ENCODE results near the gene SLX1A. TPM values are rescaled to one million over a fixed set of nuclear protein-coding genes. Genes with fewer than 3 reads are reported as not detected.

Gene SLX1A
- total and polyA plus RNA-seq, 7 experiments from 2014 or later = 36.4 to 84.5 (median 43.4) TPM

DNA sequence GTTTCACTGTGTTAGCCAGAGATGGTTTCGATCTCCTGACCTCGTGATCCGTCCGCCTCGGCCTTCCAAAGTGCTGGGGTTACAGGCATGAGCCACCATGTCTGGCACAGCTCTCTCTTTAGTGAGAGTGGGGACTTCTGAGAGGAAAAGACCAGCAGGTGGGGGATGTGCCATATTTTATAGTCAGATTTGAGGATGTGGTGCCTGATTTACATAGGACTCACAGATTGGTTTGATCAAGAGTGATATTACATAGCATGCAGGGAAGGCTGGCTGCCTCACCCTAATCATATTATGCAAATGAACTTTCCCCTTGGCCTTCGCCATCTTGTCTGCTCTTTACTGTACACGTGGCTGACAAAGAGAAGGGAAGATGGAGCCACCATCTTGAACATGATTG is 42.6 kb upstream of the SLX1A start:
- ChIA-PET POLR2A (interaction anchor here (0.8 to 1.2 kb wide), 4 partner anchors 9 to 359 kb away, joined by 3 to 4 read pairs (median 3); no protein-coding TSS in a partner anchor), CTCF (no interaction called here)
- H3K4me1 Mint-ChIP-seq = peaks cover 0 to 2% (median 0%) of the 10 kb centered on the region in 7 donors
- no peaks in the 10 kb centered on the region for H3K36me3 ChIP-seq (ENCODE audit: control insufficient read depth in 2 of 3, insufficient read depth in 3 of 3, low read length in 3 of 3)
- peaks cover 0 to 19% (median 6%) of the 10 kb centered on the region in 11 donors for H3K9me3 Mint-ChIP-seq
- ATAC-seq (no peak), DNase-seq (no peak)
- H3K4me1 ChIP-seq (ENCODE audit: control insufficient read depth in 2 of 2, insufficient read depth in 2 of 2, low read length in 2 of 2) = no peaks in the 10 kb centered on the region
- no peak overlapping the region for H3K27ac ChIP-seq (ENCODE audit: low read depth, low read length)
- intact Hi-C loops (cut with micrococcal nuclease) = no loop called here
- H3K27ac Mint-ChIP-seq = no peak overlapping the region
- peaks cover 0 to 4% of the 10 kb centered on the region in 2 donors for H3K27me3 ChIP-seq (ENCODE audit: control insufficient read depth in 2 of 2, insufficient read depth in 2 of 2, low read length in 2 of 2)
- peaks cover 0 to 8% (median 6%) of the 10 kb centered on the region in 3 experiments for H3K9me3 ChIP-seq (ENCODE audit: control insufficient read depth in 2 of 3, low read length in 3 of 3)
- peaks cover 3 to 7% (median 3%) of the 10 kb centered on the region in 5 donors for H3K36me3 Mint-ChIP-seq
- no peak overlapping the region for H3K4me3 Mint-ChIP-seq
- peaks cover 0 to 4% (median 0%) of the 10 kb centered on the region in 5 donors for H3K27me3 Mint-ChIP-seq
- H3K4me3 ChIP-seq (ENCODE audit: low read length) = no peak overlapping the region

DNA sequence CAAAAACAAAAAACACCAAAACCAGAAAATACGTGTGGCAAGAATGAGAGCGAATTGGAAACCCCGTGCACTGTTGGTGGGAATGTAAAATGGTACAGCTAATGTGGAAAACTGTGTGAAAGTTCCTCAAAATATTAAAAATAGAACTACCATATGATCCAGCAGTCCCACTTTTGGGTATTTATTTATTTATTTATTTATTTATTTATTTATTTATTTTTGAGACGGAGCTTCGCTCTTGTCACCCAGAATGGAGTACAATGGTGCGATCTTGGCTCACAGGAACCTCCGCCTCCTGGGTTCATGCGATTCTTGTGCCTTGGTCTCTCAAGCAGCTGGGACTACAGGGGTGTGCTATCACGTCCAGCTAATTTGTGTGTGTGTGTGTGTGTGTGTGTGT is 41.2 kb upstream of the SLX1A start:
- DNase-seq (no peak), ATAC-seq (no peak)
- ChIA-PET POLR2A (interaction anchor here (0.6 to 1.2 kb wide), 3 partner anchors 8 to 62 kb away, joined by 3 to 5 read pairs (median 4); no protein-coding TSS in a partner anchor), CTCF (no interaction called here)
- Histone ChIP-seq H3K4me1 (ENCODE audit: control insufficient read depth in 2 of 2, insufficient read depth in 2 of 2, low read length in 2 of 2) (no peaks in the 10 kb centered on the region), H3K27ac (ENCODE audit: low read depth, low read length) (no peak overlapping the region), H3K36me3 (ENCODE audit: control insufficient read depth in 2 of 3, insufficient read depth in 3 of 3, low read length in 3 of 3) (no peaks in the 10 kb centered on the region), H3K4me3 (ENCODE audit: low read length) (no peak overlapping the region), H3K27me3 (ENCODE audit: control insufficient read depth in 2 of 2, insufficient read depth in 2 of 2, low read length in 2 of 2) (peaks cover 0 to 4% of the 10 kb centered on the region in 2 donors), H3K9me3 (ENCODE audit: control insufficient read depth in 2 of 3, low read length in 3 of 3) (peaks cover 0 to 8% (median 6%) of the 10 kb centered on the region in 3 experiments)
- Mint-ChIP-seq H3K27me3 (peaks cover 0 to 6% (median 0%) of the 10 kb centered on the region in 5 donors), H3K9me3 (peaks cover 0 to 19% (median 6%) of the 10 kb centered on the region in 11 donors), H3K4me1 (peaks cover 0 to 2% (median 0%) of the 10 kb centered on the region in 7 donors), H3K4me3 (no peak overlapping the region), H3K36me3 (peaks cover 3 to 7% (median 3%) of the 10 kb centered on the region in 5 donors), H3K27ac (no peak overlapping the region)
- intact Hi-C loops (cut with micrococcal nuclease) = no loop called here

DNA sequence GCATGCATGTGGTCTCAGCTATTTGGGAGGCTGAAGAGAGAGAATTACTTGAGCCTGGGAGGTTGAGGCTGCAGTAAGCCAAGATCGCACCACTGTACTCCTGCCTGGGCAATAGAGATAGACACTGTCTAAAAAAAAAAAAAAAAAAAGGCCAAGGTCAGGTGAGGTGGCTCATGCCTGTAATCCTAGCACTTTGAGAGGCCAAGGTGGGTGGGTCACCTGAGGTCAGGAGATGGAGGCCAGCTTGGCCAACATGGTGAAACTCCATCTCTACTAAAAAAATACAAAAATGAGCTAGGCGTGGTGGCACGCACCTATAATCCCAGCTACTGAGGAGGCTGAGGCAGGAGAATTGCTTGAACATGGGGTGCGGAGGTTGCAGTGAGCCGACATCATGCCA is 38.5 kb upstream of the SLX1A start:
- Mint-ChIP-seq H3K4me3 (no peak overlapping the region), H3K27me3 (peaks cover 0 to 6% (median 0%) of the 10 kb centered on the region in 5 donors), H3K36me3 (peaks cover 0 to 4% (median 0%) of the 10 kb centered on the region in 5 donors), H3K9me3 (peaks cover 0 to 7% (median 0%) of the 10 kb centered on the region in 11 donors), H3K4me1 (peaks cover 0 to 3% (median 0%) of the 10 kb centered on the region in 7 donors), H3K27ac (no peak overlapping the region)
- Histone ChIP-seq H3K4me1 (ENCODE audit: control insufficient read depth in 2 of 2, insufficient read depth in 2 of 2, low read length in 2 of 2) (no peaks in the 10 kb centered on the region), H3K9me3 (ENCODE audit: control insufficient read depth in 2 of 3, low read length in 3 of 3) (no peaks in the 10 kb centered on the region), H3K4me3 (ENCODE audit: low read length) (no peak overlapping the region), H3K27me3 (ENCODE audit: control insufficient read depth in 2 of 2, insufficient read depth in 2 of 2, low read length in 2 of 2) (no peaks in the 10 kb centered on the region), H3K36me3 (ENCODE audit: control insufficient read depth in 2 of 3, insufficient read depth in 3 of 3, low read length in 3 of 3) (no peaks in the 10 kb centered on the region), H3K27ac (ENCODE audit: low read depth, low read length) (no peak overlapping the region)
- CTCF ChIA-PET = interaction anchor here (0.6 kb wide), 1 partner anchor 75 kb away, joined by 4 read pairs; no protein-coding TSS in a partner anchor
- ATAC-seq (no peak), DNase-seq (no peak)
- POLR2A ChIA-PET = interaction anchor here (0.6 to 0.7 kb wide), 2 partner anchors 24 to 257 kb away, joined by 3 read pairs; no protein-coding TSS in a partner anchor
- intact Hi-C loops (cut with micrococcal nuclease) = no loop called here

- no peak for DNase-seq
- ATAC-seq = no peak
- ChIA-PET CTCF (no interaction called here), POLR2A (interaction anchor here (0.6 kb wide), 1 partner anchor 15 kb away, joined by 3 read pairs; no protein-coding TSS in a partner anchor)
- Histone ChIP-seq H3K36me3 (ENCODE audit: control insufficient read depth in 2 of 3, insufficient read depth in 3 of 3, low read length in 3 of 3) (no peaks in the 10 kb centered on the region), H3K4me3 (ENCODE audit: low read length) (no peak overlapping the region), H3K9me3 (ENCODE audit: control insufficient read depth in 2 of 3, low read length in 3 of 3) (no peaks in the 10 kb centered on the region), H3K27ac (ENCODE audit: low read depth, low read length) (no peak overlapping the region), H3K27me3 (ENCODE audit: control insufficient read depth in 2 of 2, insufficient read depth in 2 of 2, low read length in 2 of 2) (no peaks in the 10 kb centered on the region), H3K4me1 (ENCODE audit: control insufficient read depth in 2 of 2, insufficient read depth in 2 of 2, low read length in 2 of 2) (no peaks in the 10 kb centered on the region)
- Mint-ChIP-seq H3K27me3 (peaks cover 0 to 6% (median 0%) of the 10 kb centered on the region in 5 donors), H3K4me1 (peaks cover 0 to 7% (median 2%) of the 10 kb centered on the region in 7 donors), H3K27ac (no peak overlapping the region), H3K36me3 (peaks cover 0 to 2% (median 0%) of the 10 kb centered on the region in 5 donors), H3K9me3 (no peaks in the 10 kb centered on the region), H3K4me3 (no peak overlapping the region)
- intact Hi-C loops (cut with micrococcal nuclease) = no loop called here
Measured at GRCh38 chr16:30157214-30157613, 36.5 kb upstream of the SLX1A start.

- H3K4me3 Mint-ChIP-seq = peak overlapping the region in 1 of 10 donors; percentile 34
- CTCF ChIA-PET = no interaction called here
- no peak for ATAC-seq
- intact Hi-C loops (cut with micrococcal nuclease) = no loop called here
- no peaks in the 10 kb centered on the region for H3K27me3 Mint-ChIP-seq
- no peaks in the 10 kb centered on the region for H3K27me3 ChIP-seq (ENCODE audit: control insufficient read depth in 2 of 2, insufficient read depth in 2 of 2, low read length in 2 of 2)
- peak overlapping the region in 3 of 9 donors; percentile 3 to 51 (median 17) for H3K27ac Mint-ChIP-seq
- no peaks in the 10 kb centered on the region for H3K9me3 ChIP-seq (ENCODE audit: control insufficient read depth in 2 of 3, low read length in 3 of 3)
- H3K4me3 ChIP-seq (ENCODE audit: low read length) = no peak overlapping the region
- DNase-seq = no peak
- H3K36me3 ChIP-seq (ENCODE audit: control insufficient read depth in 2 of 3, insufficient read depth in 3 of 3, low read length in 3 of 3) = no peaks in the 10 kb centered on the region
- H3K36me3 Mint-ChIP-seq = peaks cover 0 to 4% (median 0%) of the 10 kb centered on the region in 5 donors
- H3K9me3 Mint-ChIP-seq = peaks cover 0 to 2% (median 0%) of the 10 kb centered on the region in 11 donors
- H3K4me1 ChIP-seq (ENCODE audit: control insufficient read depth in 2 of 2, insufficient read depth in 2 of 2, low read length in 2 of 2) = no peaks in the 10 kb centered on the region
- peaks cover 20 to 45% (median 39%) of the 10 kb centered on the region in 7 donors for H3K4me1 Mint-ChIP-seq
- POLR2A ChIA-PET = interaction anchor here (0.6 to 2.6 kb wide), 2 partner anchors 20 to 266 kb away, joined by 6 to 9 read pairs; partner anchors contain the start of genes CORO1A and DCTPP1
- H3K27ac ChIP-seq (ENCODE audit: low read depth, low read length) = no peak overlapping the region
Measured at GRCh38 chr16:30163538-30163937, 30.1 kb upstream of the SLX1A start.

- H3K4me3 Mint-ChIP-seq = peak overlapping the region; percentile 43 to 84 (median 57)
- Histone ChIP-seq H3K4me1 (ENCODE audit: control insufficient read depth in 2 of 2, insufficient read depth in 2 of 2, low read length in 2 of 2) (no peaks in the 10 kb centered on the region), H3K36me3 (ENCODE audit: control insufficient read depth in 2 of 3, insufficient read depth in 3 of 3, low read length in 3 of 3) (no peaks in the 10 kb centered on the region), H3K27me3 (ENCODE audit: control insufficient read depth in 2 of 2, insufficient read depth in 2 of 2, low read length in 2 of 2) (no peaks in the 10 kb centered on the region), H3K4me3 (ENCODE audit: low read length) (no peak overlapping the region), H3K9me3 (ENCODE audit: control insufficient read depth in 2 of 3, low read length in 3 of 3) (no peaks in the 10 kb centered on the region), H3K27ac (ENCODE audit: low read depth, low read length) (no peak overlapping the region)
- ChIA-PET POLR2A (no interaction called here), CTCF (no interaction called here)
- no peaks in the 10 kb centered on the region for H3K27me3 Mint-ChIP-seq
- intact Hi-C loops (cut with micrococcal nuclease) = no loop called here
- peak overlapping the region in 8 of 9 donors; percentile 65 to 87 (median 76) for H3K27ac Mint-ChIP-seq
- peaks cover 0 to 4% (median 0%) of the 10 kb centered on the region in 5 donors for H3K36me3 Mint-ChIP-seq
- H3K4me1 Mint-ChIP-seq = peaks cover 20 to 45% (median 37%) of the 10 kb centered on the region in 7 donors
- DNase-seq = peak in 1 of 9 donors; percentile 30
- peak; percentile 86 for ATAC-seq
- peaks cover 0 to 2% (median 0%) of the 10 kb centered on the region in 11 donors for H3K9me3 Mint-ChIP-seq
Measured at GRCh38 chr16:30166202-30166902, 27.3 kb upstream of the SLX1A start.
